Activated naive CD4-positive, alpha-beta T cell treated with anti-CD3 and anti-CD28 coated beads, Interleukin-2, amount 50 U/mL, for 72 hours (primary cell): Measurements from ENCODE around the gene MRPL58. TPM values are rescaled to one million over a fixed set of nuclear protein-coding genes. Genes with fewer than 3 reads are reported as not detected.
A peak's percentile ranks its signal among the peaks of the same experiment; 100 is the strongest.
"Not testable (repeated sequence)": the region's sequence is repeated elsewhere in the genome, so short reads cannot be mapped to it uniquely, and the experiment has no call there.

Source experiments
- ATAC-seq, 2 donors: fragments of 150-1000 bp; cut with Tn5 transposase; 2 replicates each; pipeline ENCODE4 v1.10.0; 2021; ENCODE audit warnings: mild to moderate bottlenecking in 2 of 2, moderate library complexity in 2 of 2
- DNase-seq, 2 donors: peaks; one replicate each; pipeline ENCODE4 v3.0.0; 2021 to 2022; ENCODE audit warnings: low spot score in 2 of 2
- H3K27ac Mint-ChIP-seq, 2 donors: one replicate each; pipeline ENCODE4 v1.8.0; 2022; ENCODE audit warnings: mild to moderate bottlenecking in 2 of 2, mixed read lengths in 2 of 2
- H3K36me3 Mint-ChIP-seq, 2 donors: one replicate each; pipeline ENCODE4 v1.8.0; 2022; ENCODE audit warnings: mixed read lengths in 2 of 2
- H3K9me3 Mint-ChIP-seq, 2 donors: one replicate each; pipeline ENCODE4 v1.8.0; 2022; ENCODE audit warnings: mixed read lengths in 2 of 2
- total RNA-seq, 2 donors: library from RNA; stranded (reverse); gene quantifications; one replicate each; pipeline ENCODE4 v1.2.3, GENCODE V29; 2022

Gene MRPL58
- 10 to 100 TPM; 29.8 to 48.1 TPM for total RNA-seq

GRCh38 chr17:75012346-75013091 lies at the start of gene MRPL58:
Gene MRPL58 (plus strand): TSS chr17:75012670. CDS start chr17:75012687, 17 bp downstream.
- Mint-ChIP-seq H3K27ac (peak within 1 kb of the TSS; percentile 91 to 96), H3K36me3 (peaks cover 0 to 12% of the 10 kb centered on the region in 2 donors), H3K9me3 (no peaks in the 10 kb centered on the region)
- DNase-seq: peak; percentile 82 to 84
- ATAC-seq: peak; percentile 89 to 94

GRCh38 chr17:74963656-74964055 lies 48.8 kb upstream of the MRPL58 start:
- H3K9me3 Mint-ChIP-seq: no peaks in the 10 kb centered on the region

GRCh38 chr17:74964246-74964761 lies 48.2 kb upstream of the MRPL58 start:
- no peaks in the 10 kb centered on the region for H3K9me3 Mint-ChIP-seq
- H3K27ac Mint-ChIP-seq: no peak overlapping the region
- H3K36me3 Mint-ChIP-seq: no peaks in the 10 kb centered on the region
- DNase-seq (no peak), ATAC-seq (no peak)

More at GRCh38 chr17:74963656-74964055, 48.8 kb upstream of the MRPL58 start:
- Mint-ChIP-seq H3K27ac (peak overlapping the region in 1 of 2 donors; percentile 50), H3K36me3 (no peaks in the 10 kb centered on the region)
- DNase-seq (no peak), ATAC-seq (no peak)

- DNase-seq (no peak), ATAC-seq (no peak)
- Mint-ChIP-seq H3K36me3 (no peaks in the 10 kb centered on the region), H3K27ac (no peak overlapping the region), H3K9me3 (no peaks in the 10 kb centered on the region)
Observed at GRCh38 chr17:74964988-74965622, 47.4 kb upstream of the MRPL58 start.

GRCh38 chr17:74968361-74968780 lies 44.1 kb upstream of the MRPL58 start:
- ATAC-seq (no peak), DNase-seq (no peak)
- H3K36me3 Mint-ChIP-seq: no peaks in the 10 kb centered on the region
- H3K9me3 Mint-ChIP-seq: no peaks in the 10 kb centered on the region
- no peak overlapping the region for H3K27ac Mint-ChIP-seq

- not testable (repeated sequence) for H3K27ac Mint-ChIP-seq, DNase-seq, ATAC-seq, H3K9me3 Mint-ChIP-seq, H3K36me3 Mint-ChIP-seq
Observed at GRCh38 chr17:74969501-74969900, 43.0 kb upstream of the MRPL58 start.

- no peak for ATAC-seq
- H3K9me3 Mint-ChIP-seq: no peaks in the 10 kb centered on the region
- no peak overlapping the region for H3K27ac Mint-ChIP-seq
Observed at GRCh38 chr17:74970395-74970794, 42.1 kb upstream of the MRPL58 start.

GRCh38 chr17:74971069-74971841 lies 41.2 kb upstream of the MRPL58 start:
- no peak for ATAC-seq
- H3K9me3 Mint-ChIP-seq: no peaks in the 10 kb centered on the region
- no peak overlapping the region for H3K27ac Mint-ChIP-seq
- no peak for DNase-seq
- H3K36me3 Mint-ChIP-seq: no peaks in the 10 kb centered on the region

More at GRCh38 chr17:74970395-74970794, 42.1 kb upstream of the MRPL58 start:
- no peaks in the 10 kb centered on the region for H3K36me3 Mint-ChIP-seq
- no peak for DNase-seq

- DNase-seq: no peak
- no peaks in the 10 kb centered on the region for H3K9me3 Mint-ChIP-seq
- ATAC-seq: no peak
- H3K36me3 Mint-ChIP-seq: no peaks in the 10 kb centered on the region
- H3K27ac Mint-ChIP-seq: no peak overlapping the region
Observed at GRCh38 chr17:74971842-74972106, 40.7 kb upstream of the MRPL58 start.

GRCh38 chr17:74972107-74972972 lies 40.1 kb upstream of the MRPL58 start, which contains the start of gene HID1:
Gene HID1 (minus strand): TSS chr17:74972759. CDS start chr17:74972656, 103 bp downstream.
- ATAC-seq: peak; percentile 85 to 94
- peak in 1 of 2 donors; percentile 73 for DNase-seq
- Mint-ChIP-seq H3K9me3 (no peaks in the 10 kb centered on the region), H3K36me3 (no peaks in the 10 kb centered on the region), H3K27ac (no peak within 1 kb of the TSS)

GRCh38 chr17:74972973-74973328 lies 39.5 kb upstream of the MRPL58 start:
- Mint-ChIP-seq H3K36me3 (no peaks in the 10 kb centered on the region), H3K9me3 (no peaks in the 10 kb centered on the region), H3K27ac (no peak overlapping the region)
- DNase-seq: no peak
- ATAC-seq: no peak

GRCh38 chr17:74975943-74976342 lies 36.5 kb upstream of the MRPL58 start:
- Mint-ChIP-seq H3K36me3 (no peaks in the 10 kb centered on the region), H3K27ac (no peak overlapping the region), H3K9me3 (no peaks in the 10 kb centered on the region)
- DNase-seq (no peak), ATAC-seq (no peak)

GRCh38 chr17:74977802-74978201 lies 34.7 kb upstream of the MRPL58 start:
- DNase-seq: no peak
- Mint-ChIP-seq H3K9me3 (no peaks in the 10 kb centered on the region), H3K27ac (no peak overlapping the region), H3K36me3 (no peaks in the 10 kb centered on the region)
- ATAC-seq: no peak

- Mint-ChIP-seq H3K27ac (no peak overlapping the region), H3K36me3 (no peaks in the 10 kb centered on the region), H3K9me3 (no peaks in the 10 kb centered on the region)
- DNase-seq (no peak), ATAC-seq (no peak)
Observed at GRCh38 chr17:74978240-74978639, 34.2 kb upstream of the MRPL58 start.

GRCh38 chr17:74979408-74980146 lies 32.9 kb upstream of the MRPL58 start:
- no peaks in the 10 kb centered on the region for H3K9me3 Mint-ChIP-seq
- H3K36me3 Mint-ChIP-seq: no peaks in the 10 kb centered on the region
- no peak overlapping the region for H3K27ac Mint-ChIP-seq
- DNase-seq (no peak), ATAC-seq (no peak)
